IMR-90 (cell line): Measurements from ENCODE around the gene SLC9A3. TPM values are rescaled to one million over a fixed set of nuclear protein-coding genes. Genes with fewer than 3 reads are reported as not detected.

Experiments
- ATAC-seq: fragments of 200-7000 bp; cut with Tn5 transposase; 2 replicates; pipeline ENCODE4 v1.9.1; 2020; ENCODE audit warnings: low read depth, mild to moderate bottlenecking, moderate library complexity
- BruUV-seq: library from RNA; stranded (reverse); fragments of 400-500 nt; replicated peaks from 2 replicates; lab custom pipeline; 2021; lab: Mats Ljungman, UMichigan
- CTCF ChIA-PET: fragments of 300-600 bp; formaldehyde crosslinking; extraction: SDS; loops from one replicate; lab custom pipeline; 2021; ENCODE audit warnings: antibody characterized with exemption; lab: Yijun Ruan, JAX
- POLR2A ChIA-PET: fragments of 300-600 bp; sonication (Branson Sonifier 250); formaldehyde crosslinking; loops from one replicate; lab custom pipeline; 2022; ENCODE audit warnings: antibody characterized with exemption; ENCODE audit not compliant: unreplicated experiment; lab: Charles Lee
- DNase-seq: peaks from one replicate; pipeline ENCODE4 v3.0.0; 2013
- H2AFZ ChIP-seq: replicated peaks from 2 replicates; pipeline ENCODE3; 2013; ENCODE audit warnings: low read length, mild to moderate bottlenecking; ENCODE audit not compliant: poor library complexity
- H2AK5ac ChIP-seq: 2 replicates; pipeline ENCODE4 v1.6.1; 2013; ENCODE audit warnings: low read depth, low read length, inconsistent platforms
- H2AK9ac ChIP-seq: replicated peaks from 2 replicates; pipeline ENCODE3; 2013; ENCODE audit warnings: mild to moderate bottlenecking, low read depth, low read length, moderate library complexity; ENCODE audit not compliant: poor library complexity
- H2BK120ac ChIP-seq: 2 replicates; pipeline ENCODE4 v1.6.1; 2013; ENCODE audit warnings: low read depth, low read length, inconsistent platforms
- H2BK15ac ChIP-seq: 3 replicates; pipeline ENCODE4 v1.6.1; 2013; ENCODE audit warnings: low read depth, low read length, inconsistent platforms
- H2BK20ac ChIP-seq: 2 replicates; pipeline ENCODE4 v1.6.1; 2013; ENCODE audit warnings: low read depth, mild to moderate bottlenecking, inconsistent platforms, low read length, moderate library complexity
- H2BK5ac ChIP-seq: 2 replicates; pipeline ENCODE4 v1.6.1; 2013; ENCODE audit warnings: mild to moderate bottlenecking, low read depth, low read length, inconsistent platforms; ENCODE audit not compliant: poor library complexity, severe bottlenecking
- H3K14ac ChIP-seq: replicated peaks from 2 replicates; pipeline ENCODE4 v1.6.1; 2013; ENCODE audit warnings: low read depth, low read length, inconsistent platforms
- H3K18ac ChIP-seq: 2 replicates; pipeline ENCODE4 v1.6.1; 2013; ENCODE audit warnings: low read depth, low read length, control low read depth
- H3K23ac ChIP-seq: 2 replicates; pipeline ENCODE4 v1.6.1; 2013; ENCODE audit warnings: low read depth, low read length, inconsistent platforms
- H3K27ac ChIP-seq: 2 replicates; pipeline ENCODE4 v1.5.1; 2013; ENCODE audit warnings: mild to moderate bottlenecking, control low read depth, low read length; ENCODE audit not compliant: insufficient read depth
- H3K27me3 ChIP-seq: 2 replicates; pipeline ENCODE4 v1.6.1; 2013; ENCODE audit warnings: low read length; ENCODE audit not compliant: control insufficient read depth, insufficient read depth
- H3K36me3 ChIP-seq: 2 replicates; pipeline ENCODE4 v1.6.1; 2013; ENCODE audit warnings: low read length, mixed read lengths; ENCODE audit not compliant: control insufficient read depth, insufficient read depth
- H3K4ac ChIP-seq: 2 replicates; pipeline ENCODE4 v1.6.1; 2013; ENCODE audit warnings: low read depth, low read length, inconsistent platforms
- H3K4me1 ChIP-seq: 2 replicates; pipeline ENCODE4 v1.6.1; 2013; ENCODE audit warnings: low read length, mixed read lengths; ENCODE audit not compliant: control insufficient read depth, insufficient read depth
- H3K4me2 ChIP-seq: 2 replicates; pipeline ENCODE4 v1.6.1; 2013; ENCODE audit warnings: low read depth, mild to moderate bottlenecking, control low read depth, low read length, moderate library complexity
- H3K4me3 ChIP-seq: 2 replicates; pipeline ENCODE4 v1.5.1; 2013; ENCODE audit warnings: low read depth, mild to moderate bottlenecking, control low read depth, low read length, moderate library complexity; ENCODE audit not compliant: insufficient read depth
- H3K56ac ChIP-seq: 2 replicates; pipeline ENCODE4 v1.6.1; 2013; ENCODE audit warnings: low read length, inconsistent platforms; ENCODE audit not compliant: insufficient read depth; ENCODE audit errors: extremely low read depth
- H3K79me1 ChIP-seq, 2 experiments: 2 replicates each; pipeline ENCODE4 v1.6.1; 2013; ENCODE audit warnings: low read length in 2 of 2, inconsistent platforms in 1 of 2, low read depth in 1 of 2
- H3K9ac ChIP-seq: 2 replicates; pipeline ENCODE4 v1.6.1; 2013; ENCODE audit warnings: low read depth, low read length, control low read depth
- H3K9me1 ChIP-seq: 2 replicates; pipeline ENCODE4 v1.6.1; 2013; ENCODE audit warnings: low read length, inconsistent platforms; ENCODE audit not compliant: insufficient read depth
- H3K9me3 ChIP-seq: 2 replicates; pipeline ENCODE4 v1.6.1; 2013; ENCODE audit warnings: low read length; ENCODE audit not compliant: control insufficient read depth, insufficient read depth
- H4K20me1 ChIP-seq: 2 replicates; pipeline ENCODE4 v1.6.1; 2013; ENCODE audit warnings: low read length, inconsistent platforms; ENCODE audit not compliant: insufficient read depth
- H4K5ac ChIP-seq: 2 replicates; pipeline ENCODE4 v1.6.1; 2013; ENCODE audit warnings: mild to moderate bottlenecking, low read depth, low read length, control low read depth
- H4K8ac ChIP-seq, 2 experiments: 2 replicates each; pipeline ENCODE4 v1.6.1; 2013; ENCODE audit warnings: low read depth in 2 of 2, low read length in 2 of 2, control low read depth in 1 of 2, inconsistent platforms in 1 of 2
- H4K91ac ChIP-seq: 2 replicates; pipeline ENCODE4 v1.6.1; 2013; ENCODE audit warnings: low read depth, low read length, inconsistent platforms; ENCODE audit not compliant: insufficient read depth
- FOS ChIP-seq: fragments of 150-350 bp; IDR thresholded peaks from 2 replicates; pipeline ENCODE4 v1.6.1; 2016; ENCODE audit warnings: low read depth, low read length
- POLR2A ChIP-seq: IDR thresholded peaks from 2 replicates; pipeline ENCODE4 v1.6.1; 2012; ENCODE audit warnings: mild to moderate bottlenecking, low read depth, low read length
- RFX5 ChIP-seq: IDR thresholded peaks from 2 replicates; pipeline ENCODE4 v1.8.0; 2012; ENCODE audit warnings: low read depth, mild to moderate bottlenecking, low read length, moderate library complexity
- WGBS, 2 experiments: methylation state at CpG; one replicate each; pipeline versions ENCODE4 v1.1.5 to v1.1.7; 2013; ENCODE audit warnings: missing lambda C conversion rate in 2 of 2; ENCODE audit not compliant: insufficient read length in 1 of 2; ENCODE audit errors: extremely low coverage in 2 of 2; 5-methylcytosine and 5-hydroxymethylcytosine counted together
- dilution Hi-C: fragments of 300-500 bp; cut with HindIII; formaldehyde crosslinking; loops from one replicate; pipeline ENCODE4 v1.14.3; 2018; ENCODE audit warnings: low sequenced_read_pairs; ENCODE audit not compliant: unreplicated experiment
- in situ Hi-C: fragments of 300-500 bp; cut with MboI; formaldehyde crosslinking; loops from 3 replicates; pipeline ENCODE4 v1.14.3; 2019; ENCODE audit warnings: low sequenced_read_pairs, inconsistent platforms, mixed read lengths
- intact Hi-C: fragments of 100-400 bp; cut with micrococcal nuclease; formaldehyde crosslinking; loops from 2 replicates; pipeline ENCODE4 v1.10.0; 2022
- polyA plus RNA-seq, 3 experiments: library from polyadenylated mRNA; depleted of rRNA; stranded (reverse); fragments of >200 nt; gene quantifications; 2 replicates each; pipeline ENCODE4 v1.2.3, GENCODE V29; 2012; ENCODE audit warnings: low replicate concordance in 1 of 3
- total RNA-seq: library from RNA; depleted of rRNA; stranded (reverse); fragments of >200 nt; gene quantifications from 2 replicates; pipeline ENCODE4 v1.2.3, GENCODE V29; 2012

SLC9A3 gene
- total and polyA plus RNA-seq, 2 of the 4 experiments (the other 2 are of a cell fraction): 0.72 to 1.5 TPM

DNA sequence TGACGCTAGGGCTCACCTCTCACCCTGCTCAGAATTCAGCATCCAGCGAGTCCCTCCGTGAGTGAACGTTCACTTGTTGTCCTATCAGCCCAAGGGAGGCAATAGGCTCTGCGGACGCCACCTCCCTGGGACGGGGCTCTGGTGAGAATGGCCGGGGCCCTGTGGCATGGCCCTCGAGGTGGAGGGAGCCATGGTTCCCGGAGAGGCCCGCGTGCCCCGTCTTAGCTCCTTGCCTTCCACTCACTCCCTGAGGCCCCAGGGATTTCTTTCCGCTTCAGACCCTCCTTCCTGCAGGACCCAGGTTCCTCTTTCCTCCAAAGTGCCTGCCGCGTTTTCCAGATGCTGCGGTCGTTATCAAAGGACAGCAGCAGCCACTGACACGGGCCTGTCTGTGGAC is 59.8 kb downstream of the SLC9A3 start:
- no peak overlapping the region for H3K4ac ChIP-seq
- no peak for DNase-seq
- intact Hi-C loops: no loop called here

More for the DNA sequence above, 59.8 kb downstream of the SLC9A3 start:
- Histone ChIP-seq H2AFZ (no peak overlapping the region), H2AK9ac (no peak overlapping the region), H3K56ac (no peak overlapping the region), H3K27ac (no peak overlapping the region), H3K4me2 (no peak overlapping the region), H3K14ac (no peak overlapping the region), H3K79me1 (peaks cover 4 to 20% of the 10 kb centered on the region in 2 experiments), H3K9me3 (no peaks in the 10 kb centered on the region), H2AK5ac (no peak overlapping the region), H3K27me3 (no peaks in the 10 kb centered on the region), H3K18ac (no peak overlapping the region), H2BK20ac (no peak overlapping the region), H3K36me3 (peaks cover 60% of the 10 kb centered on the region), H2BK15ac (no peak overlapping the region), H2BK120ac (no peak overlapping the region), H4K20me1 (0 out of 2 replicates have a peak, but pooled peaks cover 3% of the 10 kb centered on the region), H3K9ac (no peak overlapping the region), H4K91ac (no peak overlapping the region), H3K9me1 (peaks cover 6% of the 10 kb centered on the region; the same call in 1 of the 2 replicates), H2BK5ac (no peak overlapping the region), H3K23ac (no peak overlapping the region), H3K4me1 (no peaks in the 10 kb centered on the region), H3K4me3 (no peak overlapping the region), H4K8ac (no peak overlapping the region), H4K5ac (no peak overlapping the region)
- TF ChIP-seq RFX5: no peak
- TF ChIP-seq FOS: no peak
- no peak for TF ChIP-seq POLR2A
- dilution Hi-C loops (no loop called here), in situ Hi-C loops (no loop called here)
- BruUV-seq: no TSS peak
- ChIA-PET POLR2A (no interaction called here), CTCF (interaction anchor here (2.0 kb wide), 1 partner anchor 18 kb away, joined by 4 read pairs; no protein-coding TSS in a partner anchor)
- no peak for ATAC-seq
- 95% methylated on average over 12 of the region's 19 CpGs; no CpG with 5 or more reads in 1 of the 2 experiments for WGBS, 2 experiments
